Fibroblast of the conjunctiva (primary cell): ENCODE results near the gene LRTM2.

Source experiments
- DNase-seq: peaks from one replicate; pipeline ENCODE4 v3.0.0-alpha.2; 2010; ENCODE audit warnings: low read depth

Gene LRTM2

GRCh38 chr12:1842183-1842904, 22.0 kb downstream of the LRTM2 start:
- DNase-seq: no peak

- DNase-seq: no peak
Measured at GRCh38 chr12:1842905-1843640, 22.7 kb downstream of the LRTM2 start.

- DNase-seq: no peak
Measured at GRCh38 chr12:1843641-1844005, 23.3 kb downstream of the LRTM2 start.

GRCh38 chr12:1844223-1844622, 23.9 kb downstream of the LRTM2 start:
- DNase-seq: no peak

GRCh38 chr12:1844661-1845409, 24.5 kb downstream of the LRTM2 start:
- DNase-seq: no peak

- DNase-seq: no peak
Measured at GRCh38 chr12:1845427-1845826, 25.1 kb downstream of the LRTM2 start.

GRCh38 chr12:1845886-1846285, 25.5 kb downstream of the LRTM2 start:
- DNase-seq: no peak

- DNase-seq: no peak
Measured at GRCh38 chr12:1846421-1847405, 26.3 kb downstream of the LRTM2 start.

GRCh38 chr12:1847411-1847810, 27.0 kb downstream of the LRTM2 start:
- DNase-seq: no peak

GRCh38 chr12:1848146-1848545, 27.8 kb downstream of the LRTM2 start:
- no peak for DNase-seq

- DNase-seq: no peak
Measured at GRCh38 chr12:1848745-1849144, 28.4 kb downstream of the LRTM2 start.

- no peak for DNase-seq
Measured at GRCh38 chr12:1851151-1851701, 30.9 kb downstream of the LRTM2 start.

- DNase-seq: no peak
Measured at GRCh38 chr12:1852076-1852475, 31.7 kb downstream of the LRTM2 start.

- no peak for DNase-seq
Measured at GRCh38 chr12:1853716-1854115, 33.4 kb downstream of the LRTM2 start.

GRCh38 chr12:1855241-1855640, 34.9 kb downstream of the LRTM2 start:
- no peak for DNase-seq

GRCh38 chr12:1857086-1857485, 36.7 kb downstream of the LRTM2 start:
- no peak for DNase-seq

- DNase-seq: no peak
Measured at GRCh38 chr12:1857821-1858220, 37.5 kb downstream of the LRTM2 start.

GRCh38 chr12:1858456-1858855, 38.1 kb downstream of the LRTM2 start:
- no peak for DNase-seq

GRCh38 chr12:1859643-1860042, 39.3 kb downstream of the LRTM2 start:
- no peak for DNase-seq

- no peak for DNase-seq
Measured at GRCh38 chr12:1862973-1863372, 42.6 kb downstream of the LRTM2 start.

GRCh38 chr12:1863823-1864222, 43.5 kb downstream of the LRTM2 start:
- DNase-seq: no peak

- no peak for DNase-seq
Measured at GRCh38 chr12:1864456-1864855, 44.1 kb downstream of the LRTM2 start.
